WTC11 (cell line): ENCODE data around the gene MRPS18A.

Experiments used
- CTCF ChIP-seq: fragments of 200-600 bp; IDR thresholded peaks from 2 replicates; pipeline ENCODE4 v1.8.0; 2022; ENCODE audit warnings: antibody characterized with exemption
- TF ChIP-seq, protein P1 (sequence below): sonication (generic); formaldehyde crosslinking; IDR thresholded peaks from 2 replicates; pipeline ENCODE4 v1.8.0; 2022; ENCODE audit warnings: mild to moderate bottlenecking, missing genetic modification reagents

- no peak for TF ChIP-seq CTCF
- TF ChIP-seq, protein P1, sequence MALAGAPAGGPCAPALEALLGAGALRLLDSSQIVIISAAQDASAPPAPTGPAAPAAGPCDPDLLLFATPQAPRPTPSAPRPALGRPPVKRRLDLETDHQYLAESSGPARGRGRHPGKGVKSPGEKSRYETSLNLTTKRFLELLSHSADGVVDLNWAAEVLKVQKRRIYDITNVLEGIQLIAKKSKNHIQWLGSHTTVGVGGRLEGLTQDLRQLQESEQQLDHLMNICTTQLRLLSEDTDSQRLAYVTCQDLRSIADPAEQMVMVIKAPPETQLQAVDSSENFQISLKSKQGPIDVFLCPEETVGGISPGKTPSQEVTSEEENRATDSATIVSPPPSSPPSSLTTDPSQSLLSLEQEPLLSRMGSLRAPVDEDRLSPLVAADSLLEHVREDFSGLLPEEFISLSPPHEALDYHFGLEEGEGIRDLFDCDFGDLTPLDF (CRISPR knock-in tag), result no peak
Observed at GRCh38 chr6:43687437-43688347, at the start of gene MRPS18A.
